ENCODE measurements around the gene TRIM52. TPM values are rescaled to one million over a fixed set of nuclear protein-coding genes. Genes with fewer than 3 reads are reported as not detected.
A peak's percentile ranks its signal among the peaks of the same experiment; 100 is the strongest.

The TRIM52 gene
- polyA plus RNA-seq, 1 of the 3 experiments (the other 2 are of a cell fraction): 6.4 TPM

GRCh38 chr5:181245427-181246275 lies 15.3 kb downstream of the TRIM52 start (continued):
- no peak for TF ChIP-seq TAF1 (IDR thresholded peaks at IDR 0.05; ENCODE audit: borderline replicate concordance, low read depth, low read length)

GRCh38 chr5:181243564-181244343 lies 17.2 kb downstream of the TRIM52 start, which contains the start of gene RACK1:
RACK1 (minus strand) TSS chr5:181243906; CDS start chr5:181243800, 106 bp downstream.
- Histone ChIP-seq H2AFZ (ENCODE audit: low read depth) (peak within 1 kb of the TSS; percentile 91), H4K20me1 (ENCODE audit: insufficient read depth) (peaks cover 54% of the 10 kb centered on the region), H3K4me1 (ENCODE audit: control insufficient read depth in 1 of 2, insufficient read depth in 2 of 2, low read depth in 1 of 2, low read length in 1 of 2) (peaks cover 20 to 37% of the 10 kb centered on the region in 2 experiments; a peak in 3 of 4 replicates), H3K9ac (peak within 1 kb of the TSS; percentile 98), H3K4me3 (ENCODE audit: low read depth in 2 of 2, low read length in 1 of 2) (peak within 1 kb of the TSS; percentile 79 to 82), H3K36me3 (replicated peaks in 1 of 2; ENCODE audit: control insufficient read depth in 1 of 2, insufficient read depth in 2 of 2, low read length in 1 of 2) (peaks cover 20 to 40% of the 10 kb centered on the region in 2 experiments), H3K27me3 (ENCODE audit: insufficient read depth) (no peaks in the 10 kb centered on the region), H3K9me3 (no peaks in the 10 kb centered on the region), H3K27ac (ENCODE audit: low read depth in 2 of 2, low read length in 1 of 2) (peak within 1 kb of the TSS; percentile 96 to 98), H3F3A (replicated peaks; ENCODE audit: insufficient read depth) (peaks cover 60% of the 10 kb centered on the region), H3K79me2 (ENCODE audit: insufficient read depth) (peaks cover 81% of the 10 kb centered on the region), H3K4me2 (peak within 1 kb of the TSS; percentile 85), H3K9me2 (no peaks in the 10 kb centered on the region)
- ChIA-PET POLR2A (interaction anchor here (0.9 to 2.1 kb wide), 8 partner anchors 9 to 52 kb away, joined by 3 to 20 read pairs (median 6); partner anchors contain the start of genes TRIM41, TRIM52 and TRIM7), CTCF (interaction anchor here (1.2 to 1.8 kb wide), 2 partner anchors 16 to 59 kb away, joined by 3 to 5 read pairs; no protein-coding TSS in a partner anchor)
- WGBS (ENCODE audit: low lambda C conversion rate): 0% methylated on average over 40 of the region's 50 CpGs
- peak; percentile 84 for DNase-seq
- TF ChIP-seq SIN3A (IDR thresholded peaks at IDR 0.05; ENCODE audit: borderline replicate concordance, low read depth, low read length) (peak; percentile 15; the same call in 1 of the 2 replicates), YY1 (IDR thresholded peaks at IDR 0.05; ENCODE audit: low read depth) (peak; percentile 99), ZBTB33 (IDR thresholded peaks at IDR 0.05; ENCODE audit: borderline replicate concordance, low read depth) (0 out of 2 replicates have a peak, but pooled peaks have one; percentile 21), MEF2A (IDR thresholded peaks at IDR 0.05; ENCODE audit: borderline replicate concordance, low read depth) (no peak), REST (IDR thresholded peaks at IDR 0.05; ENCODE audit: low read depth, low read length) (peak; percentile 80), CHD2 (IDR thresholded peaks at IDR 0.05; ENCODE audit: low read length, partially characterized antibody) (peak; percentile 55), TAF1 (IDR thresholded peaks at IDR 0.05; ENCODE audit: borderline replicate concordance, low read depth, low read length) (peak; percentile 100), RCOR1 (IDR thresholded peaks at IDR 0.05; ENCODE audit: low read length) (0 out of 2 replicates have a peak, but pooled peaks have one; percentile 18), ELF1 (IDR thresholded peaks at IDR 0.05) (peak; percentile 61; the same call in 1 of the 2 replicates), GABPA (IDR thresholded peaks at IDR 0.05; ENCODE audit: low read depth) (peak; percentile 92), FOSL2 (IDR thresholded peaks at IDR 0.05; ENCODE audit: borderline replicate concordance, low read depth) (no peak), NFIC (IDR thresholded peaks at IDR 0.05; ENCODE audit: borderline replicate concordance) (no peak), MAX (IDR thresholded peaks at IDR 0.05; ENCODE audit: low read depth) (peak; percentile 86), USF2 (IDR thresholded peaks at IDR 0.05; ENCODE audit: borderline replicate concordance, low read depth, low read length) (no peak), NRF1 (IDR thresholded peaks at IDR 0.05; ENCODE audit: low read depth, low read length) (no peak), POLR2AphosphoS5 (IDR thresholded peaks at IDR 0.05; ENCODE audit: low read depth, low read length) (peak; percentile 99), MXI1 (IDR thresholded peaks at IDR 0.05; ENCODE audit: low read depth, low read length) (peak; percentile 86), GATA2 (CRISPR knock-in tag; IDR thresholded peaks at IDR 0.05) (no peak), EP300 (IDR thresholded peaks at IDR 0.05; ENCODE audit: borderline replicate concordance in 1 of 2, low read depth in 1 of 2, low read length in 1 of 2) (peak in 1 of 2 experiments; percentile 3; a peak in 1 of 4 replicates), RFX5 (IDR thresholded peaks at IDR 0.05; ENCODE audit: low read length) (no peak)

Measured in SK-N-SH (cell line).